NOMO-1 treated with DMSO at 0.1 percent for 48 hours (cell line): Measurements from ENCODE around the gene CENPU.
A peak's percentile ranks its signal among the peaks of the same experiment; 100 is the strongest.

Experiments
- DNase-seq: peaks from one replicate; lab custom pipeline; 2025; ENCODE audit not compliant: unreplicated experiment; lab: John Stamatoyannopoulos, UW

Gene CENPU

DNA sequence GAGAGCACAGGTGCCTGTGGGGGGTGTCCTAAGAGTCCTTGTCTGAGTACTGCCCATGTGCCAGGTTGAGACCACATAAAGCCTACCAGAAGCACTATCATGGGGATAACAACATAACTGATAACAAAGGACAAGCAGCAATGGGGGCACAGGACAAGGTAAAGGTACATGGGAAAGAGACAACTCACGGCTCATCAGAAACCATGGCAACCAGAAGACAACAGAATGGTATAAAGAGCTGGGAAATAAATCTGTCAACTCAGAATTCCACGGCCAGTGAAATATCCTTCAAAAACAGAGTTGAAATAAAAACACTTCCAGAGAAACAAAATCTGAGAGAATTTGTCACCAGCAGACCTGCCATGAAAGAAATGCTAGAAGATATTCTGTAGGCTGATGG is 20.0 kb downstream of the CENPU start:
- DNase-seq = no peak

DNA sequence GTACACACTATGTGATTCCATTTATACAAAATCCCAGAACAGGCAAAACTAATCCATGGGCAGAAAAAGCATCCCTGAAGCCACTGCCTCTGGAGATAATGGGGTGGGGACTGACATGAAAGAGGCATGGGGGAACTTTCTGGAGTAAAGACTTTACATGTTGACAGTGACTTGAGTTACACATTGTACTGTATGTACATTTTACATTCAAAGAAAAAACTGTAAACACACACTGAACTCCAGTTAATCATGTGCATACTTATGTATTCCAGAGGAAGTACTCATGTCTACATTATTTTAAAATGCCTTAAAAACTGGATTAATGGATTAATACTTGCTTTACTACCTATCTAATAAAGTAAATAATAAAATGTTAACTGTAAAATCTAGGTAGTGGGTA is 21.6 kb downstream of the CENPU start:
- DNase-seq = no peak

DNA sequence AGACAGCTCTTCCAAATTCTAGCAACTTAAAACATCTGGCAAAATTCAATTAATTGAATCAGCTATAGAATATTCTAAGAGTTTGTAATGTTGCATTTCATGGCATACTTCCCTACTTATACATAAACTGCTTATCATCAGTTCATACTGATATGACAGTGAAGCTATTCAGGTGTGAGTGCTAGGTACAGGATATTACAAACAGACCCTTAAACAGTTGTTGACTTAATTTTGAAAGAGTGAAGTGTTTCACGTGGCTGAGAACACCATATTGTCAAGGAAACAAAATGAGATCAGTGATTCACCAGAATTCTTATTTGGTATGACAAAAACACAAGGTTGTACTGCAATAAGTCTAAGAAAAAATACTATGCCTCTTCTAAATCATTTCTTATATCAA is 27.4 kb downstream of the CENPU start:
- DNase-seq = no peak

DNA sequence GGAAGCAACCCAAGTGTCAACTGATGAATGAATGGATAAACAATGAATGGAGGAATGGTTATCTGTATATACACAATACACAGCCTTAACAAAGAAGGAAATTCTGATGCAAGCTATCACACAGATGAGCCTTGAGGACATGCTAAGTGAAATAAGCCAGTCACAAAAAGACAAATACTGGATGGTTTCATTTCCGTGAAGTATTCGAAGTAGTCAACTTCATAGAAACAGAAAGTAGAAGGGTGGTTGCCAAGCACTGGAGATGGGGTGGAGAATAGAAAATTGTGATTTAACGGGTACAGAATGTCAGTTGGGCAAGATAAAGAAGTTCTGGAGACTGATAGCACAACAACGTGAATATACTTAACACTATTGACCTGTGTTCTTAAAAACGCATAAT is 28.2 kb downstream of the CENPU start:
- no peak for DNase-seq

DNA sequence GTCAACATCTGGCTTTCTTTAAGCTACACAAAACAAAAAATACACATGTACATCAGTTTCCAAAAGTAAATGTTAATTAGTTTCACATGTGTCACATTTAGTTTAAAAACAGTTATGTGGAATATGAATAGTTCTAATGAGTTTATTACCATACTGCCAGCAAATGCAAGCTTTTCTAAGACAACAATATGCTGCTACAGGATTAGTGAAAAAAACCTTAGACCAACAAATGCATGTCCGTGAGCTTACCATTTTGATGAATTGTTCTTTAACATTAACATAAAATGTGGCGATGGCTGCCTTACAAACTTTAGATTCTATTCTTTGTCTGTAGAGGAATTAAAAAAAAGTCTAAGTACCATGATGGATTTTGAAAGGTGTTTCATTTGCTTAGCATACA is 31.8 kb downstream of the CENPU start:
- no peak for DNase-seq

DNA sequence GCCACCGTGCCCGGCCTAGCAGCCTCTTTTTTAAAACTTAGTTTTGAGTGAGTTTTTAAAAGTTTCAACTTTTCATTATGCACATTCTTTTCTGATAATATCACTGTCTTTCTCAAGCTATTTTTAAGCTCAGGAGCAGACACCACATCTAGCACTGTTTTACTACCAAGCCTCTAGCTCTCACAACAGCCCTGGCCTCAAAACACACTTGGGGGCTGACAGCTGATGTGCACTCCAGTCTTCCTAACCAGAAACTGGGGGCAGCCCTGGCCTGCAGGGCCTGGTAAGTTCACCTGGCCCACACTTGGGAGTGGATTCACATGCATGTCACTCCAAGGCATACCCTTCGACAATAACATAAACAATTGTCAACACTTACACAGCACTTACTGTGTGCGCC is 34.0 kb downstream of the CENPU start:
- no peak for DNase-seq

DNA sequence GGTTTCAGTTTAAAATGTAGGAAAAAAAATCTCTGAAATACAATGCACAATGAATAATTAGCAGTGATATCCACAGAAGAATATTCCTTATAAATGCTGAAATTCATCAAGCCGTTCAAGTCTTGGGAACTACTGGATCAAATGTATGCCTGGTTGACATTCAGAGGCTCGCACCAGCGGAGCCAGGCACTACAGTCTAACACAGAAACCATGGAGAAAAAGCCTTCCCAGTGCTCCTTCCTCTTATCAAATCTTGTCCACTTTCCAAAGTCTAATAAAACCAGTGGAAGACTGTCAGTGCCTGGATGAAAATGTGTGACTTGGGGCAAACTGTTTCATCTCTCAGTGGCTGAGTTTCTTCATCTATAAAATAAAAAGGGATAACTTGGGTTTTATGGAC is 35.9 kb downstream of the CENPU start:
- DNase-seq = no peak

DNA sequence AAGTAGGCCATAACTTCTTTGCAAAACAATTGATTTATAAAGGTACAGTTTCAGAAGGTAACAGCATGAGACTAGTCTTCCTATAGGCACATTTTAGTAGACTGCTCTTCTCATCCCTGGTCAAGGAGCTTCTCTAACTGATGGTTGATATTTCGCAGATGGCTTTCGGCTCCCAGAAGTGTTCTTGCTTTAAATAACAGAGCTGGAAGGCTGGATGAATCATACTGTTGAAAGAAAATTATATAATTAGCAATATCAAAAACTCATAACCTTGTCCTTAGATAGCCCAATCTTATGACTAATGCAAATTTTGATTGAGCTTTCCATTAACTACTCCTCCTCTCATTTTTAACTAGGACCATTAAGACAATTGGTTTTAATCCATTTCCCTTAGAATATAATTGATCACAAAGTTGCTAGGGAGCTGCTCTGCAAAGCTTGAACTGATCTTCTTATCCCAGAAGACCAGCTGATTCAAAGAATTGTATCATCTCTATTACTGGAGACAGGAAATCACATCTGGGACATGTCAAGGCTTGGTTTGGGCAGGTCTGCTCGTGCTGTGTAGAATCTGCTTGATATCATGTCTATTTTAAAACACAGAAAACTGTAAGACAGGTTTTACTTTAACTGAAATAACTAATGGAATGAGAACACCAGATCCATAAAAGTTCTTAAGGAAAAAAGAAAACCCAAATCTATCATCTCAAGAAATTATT is 38.6 kb downstream of the CENPU start:
- no peak for DNase-seq

DNA sequence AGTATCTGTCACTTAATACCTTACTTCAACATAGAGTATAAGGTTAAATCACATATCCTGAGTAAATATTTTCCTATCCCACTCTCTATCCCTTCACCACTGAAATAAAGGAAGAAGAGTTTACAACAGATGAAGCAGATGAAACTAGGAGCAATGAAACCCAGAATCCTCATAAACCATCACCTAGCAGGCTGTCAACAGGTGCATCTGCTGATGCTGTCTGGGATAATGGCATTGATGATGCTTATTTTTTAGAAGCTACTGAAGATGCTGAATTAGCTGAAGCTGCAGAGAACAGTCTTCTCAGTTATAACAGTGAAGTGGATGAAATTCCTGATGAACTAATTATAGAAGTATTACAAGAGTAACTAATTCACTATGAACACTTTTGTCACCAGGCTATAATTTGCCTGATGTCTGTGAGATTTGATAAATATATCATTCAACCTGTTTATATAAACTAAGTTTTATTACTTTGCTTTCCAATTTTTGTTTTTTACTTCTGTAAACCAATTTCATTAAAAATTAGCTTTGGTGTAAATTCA is 39.4 kb downstream of the CENPU start:
- DNase-seq = no peak

DNA sequence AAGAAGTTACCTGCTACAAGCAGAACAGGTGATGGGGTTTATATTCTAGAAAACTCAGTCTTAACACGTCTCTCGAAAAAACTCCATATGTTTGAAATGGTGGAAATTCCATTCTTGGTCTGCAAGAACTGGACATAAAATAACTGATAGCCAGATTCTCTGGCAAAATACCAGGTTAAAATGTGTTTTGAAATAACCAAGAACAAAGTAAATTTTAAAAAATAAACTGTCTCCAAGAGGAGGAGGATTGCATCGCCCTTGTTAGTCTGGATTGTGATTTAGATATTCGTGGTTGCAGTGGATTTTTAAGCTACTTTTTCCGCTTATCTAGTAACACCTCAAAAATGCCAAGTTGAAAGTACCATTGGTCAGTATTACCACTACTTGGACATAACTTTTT is 40.8 kb downstream of the CENPU start:
- DNase-seq = no peak

DNA sequence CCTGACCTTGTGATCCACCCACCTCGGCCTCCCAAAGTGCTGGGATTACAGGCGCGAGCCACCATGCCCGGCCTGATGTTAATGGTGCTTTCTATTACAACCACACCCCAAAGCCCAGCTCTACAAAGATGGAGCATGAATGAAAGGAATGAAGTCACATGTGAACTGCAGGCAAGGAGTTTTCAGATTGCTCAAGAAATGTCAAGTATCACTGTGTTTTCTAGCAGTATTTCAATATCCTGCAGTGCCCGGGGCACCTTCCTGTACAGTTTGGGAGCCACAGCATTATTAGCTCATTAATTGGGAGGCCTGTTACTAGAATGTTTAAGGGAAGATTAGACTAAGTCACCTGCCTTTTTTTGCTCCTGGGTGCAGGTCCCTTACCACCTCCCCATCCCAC is 44.2 kb downstream of the CENPU start:
- DNase-seq = no peak

DNA sequence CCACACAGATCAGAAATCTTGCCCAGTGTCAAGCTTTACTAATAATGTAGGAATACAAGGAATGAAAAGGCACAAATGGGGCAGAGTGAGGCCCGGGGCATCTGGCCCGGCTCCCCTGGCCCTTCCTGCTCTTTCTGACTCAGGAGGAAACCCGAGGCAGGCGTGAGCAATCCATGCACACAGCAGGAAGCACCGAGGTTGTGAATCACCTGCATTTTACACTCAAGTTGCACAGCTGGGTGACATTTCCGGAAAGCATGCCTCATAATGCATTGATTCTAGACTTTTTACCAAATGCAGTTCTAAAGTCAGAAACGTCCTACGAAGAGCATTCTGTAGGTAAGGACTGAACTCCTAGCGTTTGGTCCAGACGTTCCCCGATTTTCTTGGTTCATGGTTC is 45.4 kb downstream of the CENPU start:
- no peak for DNase-seq

DNA sequence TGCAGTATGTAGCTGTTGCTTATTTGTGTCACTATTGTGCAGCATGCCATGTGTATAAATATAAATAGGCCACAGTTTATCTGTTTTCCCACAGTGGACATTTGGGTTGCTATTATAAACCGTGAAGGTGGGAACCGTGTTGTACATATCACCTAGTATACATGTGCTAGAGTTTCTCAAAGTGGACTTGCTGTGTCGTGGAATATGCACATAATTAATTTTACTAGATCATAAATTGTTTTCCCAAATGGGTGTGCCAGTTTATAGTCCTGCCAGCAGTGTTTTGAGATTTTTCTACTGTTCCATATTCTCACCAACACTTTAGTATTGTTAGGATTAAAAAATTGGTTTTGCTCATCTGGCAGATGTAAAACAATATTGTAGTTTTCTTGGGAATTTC is 45.9 kb downstream of the CENPU start:
- no peak for DNase-seq

DNA sequence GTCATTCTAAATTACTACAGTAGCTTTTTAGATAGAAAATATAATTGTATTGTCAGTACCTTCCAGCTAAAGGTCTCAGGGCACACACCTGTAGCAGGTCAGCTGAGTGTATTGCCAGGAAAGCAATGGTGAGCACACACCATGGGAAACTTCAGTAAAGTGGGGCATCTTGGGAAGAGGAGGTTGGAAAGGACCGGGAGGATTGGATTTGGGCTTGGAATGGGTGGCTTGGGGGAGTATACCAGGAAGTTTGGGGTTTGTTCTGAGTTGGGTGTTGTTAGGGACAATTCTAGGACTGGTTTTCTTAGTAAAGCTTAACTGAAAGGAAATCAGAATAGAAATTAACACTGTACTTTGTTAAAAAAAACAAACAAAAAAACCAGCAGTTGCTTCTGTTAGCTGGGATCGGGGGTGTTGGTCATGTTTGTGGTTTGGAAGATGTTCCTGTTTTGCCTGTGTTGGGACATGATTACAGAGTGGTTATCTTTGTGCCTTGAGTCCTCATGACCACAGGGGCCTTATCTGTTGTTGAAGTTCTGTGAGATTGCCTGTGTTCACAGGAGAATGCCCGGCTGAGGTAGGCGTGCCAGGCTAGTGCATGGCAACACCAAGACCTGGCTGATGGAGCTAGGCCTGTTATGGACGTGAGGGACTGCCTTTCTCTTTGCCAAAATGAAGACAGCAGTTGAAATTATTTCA is 49.3 kb downstream of the CENPU start:
- peak; percentile 94 for DNase-seq

DNA sequence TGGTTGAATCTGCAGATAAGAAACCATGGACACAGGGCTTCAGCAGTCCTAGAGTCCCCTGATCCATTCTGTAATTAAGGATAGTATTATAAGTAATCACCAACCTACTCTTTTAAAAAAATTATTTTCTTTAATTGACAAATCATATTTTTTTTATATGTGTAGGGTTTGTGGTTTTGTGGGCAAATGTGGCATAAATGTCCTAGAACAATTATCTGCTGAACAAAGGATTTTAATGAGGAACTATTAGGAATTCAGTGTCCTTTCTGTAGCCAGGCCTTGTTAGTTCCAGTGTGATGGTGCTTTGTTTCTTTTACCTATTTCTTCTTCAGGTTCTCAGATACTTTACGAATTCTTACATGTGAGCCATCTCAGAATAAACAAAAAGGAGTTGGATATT is 52.0 kb downstream of the CENPU start:
- no peak for DNase-seq

DNA sequence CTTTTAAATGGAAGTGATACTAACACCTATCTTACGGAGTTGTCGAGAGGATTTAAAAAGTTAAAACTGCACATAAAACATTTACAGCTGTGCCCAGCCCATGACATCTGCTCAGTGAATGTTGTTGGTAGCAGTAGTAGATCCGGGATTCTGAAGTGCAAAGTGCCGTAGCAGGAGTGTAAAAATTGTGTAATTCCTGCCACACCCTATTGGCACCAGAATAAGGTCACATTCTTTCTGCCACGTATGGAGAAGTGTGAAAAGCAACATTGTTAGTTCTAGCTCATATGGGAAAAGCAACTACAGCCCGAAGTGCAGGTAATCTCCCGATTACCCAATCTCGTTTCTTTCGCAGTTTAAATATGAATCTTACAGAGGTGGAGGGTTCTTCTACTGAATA is 53.2 kb downstream of the CENPU start:
- no peak for DNase-seq

DNA sequence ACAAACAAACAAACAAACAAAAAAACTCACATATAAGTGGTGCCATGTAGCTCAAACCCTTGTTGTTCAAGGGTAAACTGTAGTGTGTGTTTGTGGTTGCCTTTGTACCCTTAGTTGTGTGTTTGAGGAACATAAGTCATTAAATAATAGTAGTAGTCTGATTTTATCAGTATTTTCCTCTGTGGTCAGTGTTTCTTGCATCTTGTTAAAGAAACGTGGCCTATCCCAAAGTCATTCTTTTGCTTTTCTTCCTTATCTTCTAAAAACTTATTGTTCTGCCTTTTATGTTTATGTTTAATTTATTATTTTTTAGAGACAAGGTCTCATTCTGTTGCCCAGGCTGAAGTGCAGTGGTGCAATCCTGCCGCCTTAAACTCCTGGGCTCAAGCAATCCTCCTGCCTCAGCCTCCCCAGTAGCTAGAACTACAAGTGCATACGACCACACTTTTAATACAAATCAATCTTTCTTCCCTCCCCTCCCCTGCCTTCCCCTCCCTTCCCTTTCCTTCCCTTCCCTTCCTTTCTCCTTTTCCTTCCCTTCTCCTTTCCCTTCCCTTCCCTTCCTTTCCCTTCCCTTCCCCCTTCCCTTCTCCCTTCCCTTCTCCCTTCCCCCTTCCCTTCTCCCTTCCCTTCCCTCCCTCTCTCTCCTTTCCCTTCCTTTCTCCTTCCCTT is 57.9 kb downstream of the CENPU start:
- DNase-seq = no peak

DNA sequence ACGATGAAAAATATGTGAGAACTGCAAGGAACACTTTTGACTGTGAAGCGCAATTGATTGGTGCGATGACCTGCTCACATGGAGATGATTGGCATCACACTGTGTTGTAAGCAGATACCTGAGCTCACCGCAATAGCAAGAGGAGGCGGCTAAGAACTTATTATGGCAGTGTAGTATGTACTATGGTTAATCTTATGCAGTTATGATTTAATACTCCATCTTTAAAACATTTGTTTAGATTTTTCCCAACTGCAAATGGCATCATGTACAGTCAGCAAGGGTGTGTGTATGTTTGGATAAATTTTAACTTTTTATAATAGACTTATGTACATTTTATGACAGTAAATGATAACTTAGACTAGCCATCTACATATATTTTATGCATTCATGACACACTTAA is 58.9 kb downstream of the CENPU start:
- no peak for DNase-seq

DNA sequence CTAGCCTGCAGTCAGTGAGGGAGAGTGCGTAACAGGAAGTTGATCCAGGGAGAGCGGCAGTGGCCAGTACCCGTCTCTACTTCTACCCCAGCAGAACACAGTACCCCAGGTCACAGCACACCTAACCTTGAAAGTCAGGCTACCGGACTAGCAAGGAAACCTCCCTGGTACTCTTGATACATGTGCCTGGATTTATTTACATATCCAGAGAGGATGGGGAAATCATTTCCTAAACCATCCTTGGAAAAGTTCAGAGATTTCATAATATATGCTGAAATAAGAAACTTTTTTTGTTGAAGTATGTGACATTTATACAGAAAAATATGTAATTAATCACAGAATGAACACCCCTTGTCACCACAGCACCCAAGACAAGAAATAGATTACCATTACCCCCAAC is 59.9 kb downstream of the CENPU start:
- no peak for DNase-seq

DNA sequence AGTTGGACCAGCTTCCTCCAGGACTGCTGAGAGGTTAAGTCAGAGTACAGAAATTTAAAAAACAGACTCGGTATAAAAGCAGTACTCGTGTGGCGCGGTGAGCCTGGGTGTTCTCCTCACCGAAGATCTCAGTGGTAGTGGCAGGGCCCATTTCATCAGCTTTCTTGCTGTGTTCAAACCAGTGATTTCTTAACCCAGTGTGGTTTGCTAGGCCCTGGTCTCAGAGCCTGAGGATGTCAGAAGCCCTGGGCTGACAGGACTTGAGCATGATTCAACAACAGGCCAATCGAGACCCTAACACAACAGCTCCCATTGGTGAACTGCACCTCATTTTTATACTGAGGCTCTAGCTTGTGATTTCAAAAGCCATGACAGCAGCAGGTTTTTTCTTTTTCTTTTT is 61.2 kb downstream of the CENPU start:
- no peak for DNase-seq

DNA sequence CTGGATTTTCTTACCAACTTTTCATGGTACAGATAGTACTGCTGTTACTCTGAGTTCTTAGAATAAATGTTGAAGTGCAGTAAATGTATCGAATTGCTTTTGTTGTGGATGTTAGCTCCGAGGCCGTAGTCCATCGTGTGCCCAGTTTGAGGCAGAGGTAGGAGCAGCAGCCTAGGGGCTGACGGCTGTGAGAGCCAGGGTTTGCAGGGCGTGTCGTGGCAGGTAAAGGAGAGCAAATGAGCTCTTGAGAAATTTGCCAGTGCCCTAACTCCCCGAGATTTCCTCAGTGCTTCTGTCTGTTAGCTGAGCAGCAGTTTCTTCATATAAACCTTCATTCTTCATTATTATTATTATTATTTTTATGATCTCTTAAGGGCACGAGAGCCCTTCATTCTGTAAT is 62.8 kb downstream of the CENPU start:
- DNase-seq = no peak

DNA sequence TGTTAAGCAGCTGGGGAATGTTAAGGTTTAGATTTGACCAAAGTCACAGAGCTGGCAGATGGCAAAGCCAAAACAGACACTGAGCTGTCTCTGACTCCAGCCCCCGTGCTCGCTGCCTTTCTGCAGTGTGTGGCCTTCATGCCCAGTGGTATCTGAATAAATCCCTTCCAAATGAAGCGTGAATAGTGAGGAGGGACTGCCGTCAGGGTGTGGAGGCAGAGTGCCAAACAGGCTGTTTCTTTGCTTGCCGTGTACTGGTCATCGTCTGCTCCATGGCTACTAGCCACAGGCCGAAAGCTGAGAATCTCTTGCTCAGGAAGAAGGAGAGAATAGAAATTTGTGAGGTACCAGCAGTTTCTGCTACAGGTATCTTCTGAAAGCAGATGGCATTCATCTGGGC is 64.6 kb downstream of the CENPU start:
- no peak for DNase-seq
